SK-N-MC (cell line): ENCODE data around the gene YEATS2.

Experiments
- EZH2 ChIP-seq: fragments of 200-600 bp; sonication (generic); IDR thresholded peaks from one replicate; pipeline ENCODE4 v1.6.1; 2017; ENCODE audit warnings: antibody characterized with exemption
- POLR2AphosphoS5 ChIP-seq: IDR thresholded peaks from 2 replicates; pipeline ENCODE4 v1.6.1; 2012; ENCODE audit warnings: mild to moderate bottlenecking, low read depth, low read length, borderline replicate concordance

DNA sequence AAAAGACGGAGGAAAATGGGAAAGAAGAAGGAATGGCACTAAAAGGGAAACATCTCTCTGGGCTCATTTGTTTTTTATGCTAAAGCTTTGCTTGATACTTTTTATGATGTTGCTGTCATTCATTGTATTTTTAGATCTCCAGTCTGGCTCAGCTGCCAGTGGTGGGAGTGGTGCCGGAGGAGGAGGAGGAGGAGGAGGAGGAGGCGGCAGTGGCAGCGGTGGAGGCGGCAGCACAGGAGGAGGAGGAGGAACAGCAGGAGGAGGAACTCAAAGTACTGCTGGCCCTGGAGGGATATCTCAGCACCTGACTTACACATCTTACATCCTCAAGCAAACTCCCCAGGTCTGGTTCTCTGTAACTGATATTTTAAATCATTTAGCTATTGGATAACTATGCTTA is 78.2 kb downstream of the YEATS2 start:
- TF ChIP-seq POLR2AphosphoS5 (no peak), EZH2 (no peak)
